ENCODE results near the gene ZBTB20. TPM values are rescaled to one million over a fixed set of nuclear protein-coding genes. Genes with fewer than 3 reads are reported as not detected.
"Not testable (repeated sequence)": the region's sequence is repeated elsewhere in the genome, so short reads cannot be mapped to it uniquely, and the experiment has no call there.

The ZBTB20 gene
- total RNA-seq: 27.1 to 30.7 TPM (median 30.4 TPM) in 3 replicates

DNA sequence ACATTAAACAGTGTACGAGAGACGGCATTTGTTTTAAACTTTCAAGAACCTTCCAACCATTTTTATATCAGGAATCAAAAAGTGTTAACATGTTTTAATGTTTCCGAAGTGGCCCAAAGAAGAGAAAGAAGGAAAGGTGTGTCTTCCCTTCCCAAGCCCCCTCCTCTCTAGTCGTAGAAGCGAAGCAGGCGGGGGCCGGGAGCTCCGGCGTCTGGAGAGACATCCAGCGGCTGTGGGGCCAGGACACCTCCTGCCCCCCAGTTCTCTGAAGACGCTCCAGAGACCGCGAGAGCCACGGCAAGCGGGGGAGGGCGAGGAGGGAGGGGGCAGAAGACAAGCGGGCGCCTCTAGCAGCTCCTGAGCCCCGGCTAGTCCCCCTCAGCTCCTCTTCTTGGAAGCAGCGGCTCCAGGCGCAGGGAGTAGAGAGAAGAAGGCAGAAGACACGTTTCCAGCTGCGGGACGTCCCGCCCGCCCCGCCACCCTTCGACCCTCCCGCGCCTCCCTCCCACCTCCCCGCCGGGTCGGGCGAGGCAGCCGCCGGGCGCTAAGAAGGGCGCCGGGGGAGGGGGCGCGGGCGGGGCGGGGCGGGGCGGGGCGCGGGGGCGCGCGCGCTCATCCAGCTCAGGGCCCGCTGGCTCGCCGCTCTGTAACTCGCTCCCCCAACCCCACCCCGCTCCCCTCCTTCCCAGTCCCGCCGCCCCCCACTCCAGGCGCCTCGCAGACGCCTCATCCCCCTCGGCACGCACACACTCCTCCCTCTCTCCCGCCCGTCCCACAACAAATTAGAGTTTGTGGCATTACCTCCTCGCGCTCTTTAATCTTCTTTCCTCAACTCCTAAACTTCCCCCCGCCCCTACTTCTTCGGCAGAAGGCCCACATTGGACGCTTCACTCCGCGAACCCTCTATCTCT, at the start of gene ZBTB20:
Gene ZBTB20 (minus strand): TSS at position 871 of the 911 bp plus-strand sequence.
- Mint-ChIP-seq H3K27ac (peak within 1 kb of the TSS; percentile 97), H3K27me3 (ENCODE audit: low read depth) (no peaks in the 10 kb centered on the region), H3K4me1 (peaks cover 8% of the 10 kb centered on the region), H3K4me3 (peak within 1 kb of the TSS; percentile 93), H3K9me3 (peaks cover 4% of the 10 kb centered on the region), H3K36me3 (no peaks in the 10 kb centered on the region)
- DNase-seq (ENCODE audit: low spot score in 2 of 2, unreplicated experiment in 2 of 2): peak; percentile 43 to 72
- TF ChIP-seq CTCF (IDR thresholded peaks at IDR 0.05; ENCODE audit: unreplicated experiment): no peak

GRCh38 chr3:115194476-115194875, 47.4 kb upstream of the ZBTB20 start:
- Mint-ChIP-seq H3K4me1 (no peaks in the 10 kb centered on the region), H3K36me3 (peaks cover 2% of the 10 kb centered on the region), H3K4me3 (no peak overlapping the region), H3K27ac (no peak overlapping the region), H3K9me3 (peaks cover 30% of the 10 kb centered on the region), H3K27me3 (ENCODE audit: low read depth) (peaks cover 3% of the 10 kb centered on the region)
- no peak for DNase-seq (ENCODE audit: low spot score in 2 of 2, unreplicated experiment in 2 of 2)
- TF ChIP-seq CTCF (IDR thresholded peaks at IDR 0.05; ENCODE audit: unreplicated experiment): no peak

GRCh38 chr3:115190747-115191146, 43.7 kb upstream of the ZBTB20 start:
- TF ChIP-seq CTCF (IDR thresholded peaks at IDR 0.05; ENCODE audit: unreplicated experiment): no peak
- Mint-ChIP-seq H3K36me3 (peaks cover 2% of the 10 kb centered on the region), H3K4me3 (no peak overlapping the region), H3K9me3 (peaks cover 24% of the 10 kb centered on the region), H3K27ac (no peak overlapping the region), H3K4me1 (no peaks in the 10 kb centered on the region), H3K27me3 (ENCODE audit: low read depth) (no peaks in the 10 kb centered on the region)
- no peak for DNase-seq (ENCODE audit: low spot score in 2 of 2, unreplicated experiment in 2 of 2)

DNA sequence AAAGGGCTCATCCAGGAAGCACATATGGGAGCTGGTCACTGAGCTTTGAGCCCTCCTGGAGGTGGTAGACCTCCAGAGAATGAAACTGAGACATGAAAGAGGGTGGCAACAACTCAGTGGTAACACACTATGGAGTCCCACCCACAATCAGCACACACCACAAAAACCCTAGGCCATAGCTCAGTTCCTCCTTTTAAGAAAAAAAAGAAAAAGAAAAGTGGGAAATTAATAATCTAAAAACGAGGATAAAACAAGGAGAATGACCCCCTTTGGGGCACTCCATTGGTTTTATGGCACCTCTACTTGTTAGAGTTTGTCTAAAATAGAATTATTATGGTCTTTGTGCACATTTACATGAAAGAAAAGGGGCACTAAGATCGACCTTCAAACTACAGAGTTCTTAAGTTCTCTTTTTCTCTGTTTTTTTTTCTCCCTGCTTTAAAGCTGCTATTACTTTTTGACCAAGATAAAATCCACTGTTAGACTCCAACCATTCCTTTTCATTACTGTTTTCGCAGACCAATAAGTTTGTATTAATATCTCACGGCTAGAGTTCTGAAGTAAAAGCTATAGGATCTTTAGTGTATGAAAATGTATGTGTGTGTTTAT, 40.2 kb upstream of the ZBTB20 start:
- no peaks in the 10 kb centered on the region for H3K27me3 Mint-ChIP-seq (ENCODE audit: low read depth)
- peaks cover 20% of the 10 kb centered on the region for H3K9me3 Mint-ChIP-seq
- no peak for DNase-seq (ENCODE audit: low spot score in 2 of 2, unreplicated experiment in 2 of 2)
- H3K27ac Mint-ChIP-seq: no peak overlapping the region
- no peak overlapping the region for H3K4me3 Mint-ChIP-seq
- H3K4me1 Mint-ChIP-seq: no peaks in the 10 kb centered on the region
- no peak for TF ChIP-seq CTCF (IDR thresholded peaks at IDR 0.05; ENCODE audit: unreplicated experiment)
- H3K36me3 Mint-ChIP-seq: peaks cover 2% of the 10 kb centered on the region

DNA sequence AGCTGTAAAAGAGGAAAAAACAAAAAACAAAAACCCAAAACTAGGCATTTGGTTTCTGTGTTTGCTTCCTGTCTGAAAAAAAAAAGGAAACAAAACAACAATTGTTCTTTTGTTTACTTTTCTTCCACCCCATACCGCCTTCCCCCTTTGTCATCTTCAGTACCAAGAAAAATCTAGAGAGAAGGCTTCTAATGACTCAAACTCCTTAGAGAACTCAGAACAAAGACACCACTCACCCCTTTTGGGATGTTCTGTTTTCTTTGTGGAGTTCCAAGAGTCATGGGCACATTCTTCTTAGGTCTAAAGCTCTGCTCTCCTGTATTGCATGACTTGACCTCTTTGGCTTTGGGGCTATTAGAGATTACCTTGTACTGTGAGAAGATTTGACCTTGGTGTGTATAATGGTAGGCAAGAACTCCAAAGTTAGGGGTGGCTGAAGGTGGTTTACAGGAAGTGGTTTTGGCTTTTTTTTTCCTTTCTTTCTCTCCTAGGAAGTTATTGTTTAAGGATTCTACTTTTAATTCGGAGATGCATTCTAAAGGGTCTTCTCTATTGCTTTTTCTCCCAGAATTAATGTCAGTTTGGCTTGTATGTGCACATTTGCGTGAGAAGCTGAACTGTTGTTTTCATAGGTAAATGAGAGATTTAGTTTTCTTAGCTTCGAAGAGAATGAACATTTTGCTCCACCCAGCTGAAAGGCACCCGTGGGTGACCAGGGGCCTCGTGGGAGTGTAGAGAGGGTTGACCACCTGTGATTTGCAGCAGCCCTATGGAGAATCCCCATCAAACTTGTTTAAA, 39.5 kb upstream of the ZBTB20 start:
- Mint-ChIP-seq H3K36me3 (peaks cover 2% of the 10 kb centered on the region), H3K9me3 (peaks cover 14% of the 10 kb centered on the region), H3K27me3 (ENCODE audit: low read depth) (no peaks in the 10 kb centered on the region), H3K4me1 (no peaks in the 10 kb centered on the region), H3K4me3 (no peak overlapping the region), H3K27ac (no peak overlapping the region)
- DNase-seq (ENCODE audit: low spot score in 2 of 2, unreplicated experiment in 2 of 2): no peak
- no peak for TF ChIP-seq CTCF (IDR thresholded peaks at IDR 0.05; ENCODE audit: unreplicated experiment)

GRCh38 chr3:115184859-115185572, 37.9 kb upstream of the ZBTB20 start:
- not testable (repeated sequence) for H3K36me3 Mint-ChIP-seq; H3K27me3 Mint-ChIP-seq (ENCODE audit: low read depth); H3K4me3 Mint-ChIP-seq; H3K9me3 Mint-ChIP-seq; H3K4me1 Mint-ChIP-seq; H3K27ac Mint-ChIP-seq; DNase-seq (ENCODE audit: low spot score in 2 of 2, unreplicated experiment in 2 of 2)

- H3K4me1 Mint-ChIP-seq; H3K27ac Mint-ChIP-seq; H3K4me3 Mint-ChIP-seq; H3K36me3 Mint-ChIP-seq; H3K9me3 Mint-ChIP-seq; H3K27me3 Mint-ChIP-seq (ENCODE audit: low read depth); DNase-seq (ENCODE audit: low spot score in 2 of 2, unreplicated experiment in 2 of 2): not testable (repeated sequence)
Observed at GRCh38 chr3:115178930-115179329, 31.8 kb upstream of the ZBTB20 start.

Data from mesothelial cell of epicardium (in vitro differentiated cells).